HepG2 (cell line): ENCODE results near the gene PIEZO2. TPM values are rescaled to one million over a fixed set of nuclear protein-coding genes. Genes with fewer than 3 reads are reported as not detected.

Experiments
- ATAC-seq: fragments of 200-7000 bp; cut with Tn5 transposase; 3 replicates; pipeline ENCODE4 v1.9.1; 2020; ENCODE audit warnings: mild to moderate bottlenecking, moderate library complexity
- BruUV-seq: library from RNA; stranded (reverse); fragments of 400-500 nt; replicated peaks from 2 replicates; lab custom pipeline; 2021; lab: Mats Ljungman, UMichigan
- CTCF ChIA-PET: fragments of 300-600 bp; formaldehyde crosslinking; extraction: SDS; loops from one replicate; lab custom pipeline; 2021; ENCODE audit warnings: low total read pairs, inconsistent platforms, low intra/inter-chr PET ratio; lab: Yijun Ruan, JAX
- POLR2A ChIA-PET: fragments of 350-600 bp; sonication (Branson Sonifier 250); formaldehyde crosslinking; loops from one replicate; lab custom pipeline; 2020; ENCODE audit warnings: antibody characterized with exemption, inconsistent platforms; lab: Yijun Ruan, JAX
- DNase-seq: peaks from one replicate; pipeline ENCODE4 v3.0.0-alpha.2; 2015; ENCODE audit warnings: low spot score
- FAIRE-seq: peaks from 3 replicates; lab custom pipeline; 2011; peaks lifted over from hg19 to GRCh38; lab: Jason Lieb, UNC
- H2AFZ ChIP-seq: one replicate; pipeline ENCODE4 v1.6.1; 2011; ENCODE audit warnings: low read length, inconsistent platforms
- H3K27ac ChIP-seq: fragments of 300-600 bp; 3 replicates; pipeline ENCODE4 v1.8.0; 2011; ENCODE audit warnings: mixed run types, mild to moderate bottlenecking, mixed read lengths, low read length, inconsistent platforms; ENCODE audit not compliant: insufficient read depth; ENCODE audit errors: extremely low read length
- H3K27me3 ChIP-seq, 2 experiments: fragments of 200-600 bp in 1 of 2; 2 replicates in 1 of 2; 3 replicates in 1 of 2; pipeline versions ENCODE4 v1.6.0 to v1.8.0; 2011; ENCODE audit warnings: low read length in 2 of 2, mild to moderate bottlenecking in 2 of 2, moderate library complexity in 2 of 2, inconsistent platforms in 1 of 2; ENCODE audit not compliant: insufficient read depth in 2 of 2, control insufficient read depth in 1 of 2
- H3K36me3 ChIP-seq, 2 experiments: fragments of 200-600 bp in 1 of 2; replicated peaks in 1 of 2; 2 replicates in 1 of 2; 3 replicates in 1 of 2; pipeline versions ENCODE4 v1.5.1 to v1.8.0; 2011; ENCODE audit warnings: low read length in 2 of 2, inconsistent platforms in 1 of 2; ENCODE audit not compliant: insufficient read depth in 2 of 2, control insufficient read depth in 1 of 2
- H3K4me1 ChIP-seq: 2 replicates; pipeline ENCODE4 v1.5.1; 2012; ENCODE audit warnings: low read length, inconsistent platforms; ENCODE audit not compliant: insufficient read depth
- H3K4me2 ChIP-seq: 2 replicates; pipeline ENCODE4 v1.6.0; 2011; ENCODE audit warnings: low read depth, low read length, inconsistent platforms
- H3K4me3 ChIP-seq, 3 experiments: fragments of 200-600 bp in 1 of 3; sonication (generic), shearing (Covaris generic) in 1 of 3; replicated peaks in 1 of 3; 2 replicates each; pipeline ENCODE4 v1.5.1; 2011 to 2016; ENCODE audit warnings: low read length in 3 of 3, inconsistent platforms in 2 of 3, low read depth in 2 of 3, mild to moderate bottlenecking in 2 of 3, control low read depth in 1 of 3, mixed read lengths in 1 of 3; ENCODE audit not compliant: insufficient read depth in 1 of 3
- H3K79me2 ChIP-seq: one replicate; pipeline ENCODE4 v1.6.1; 2011; ENCODE audit warnings: low read length, inconsistent platforms; ENCODE audit not compliant: insufficient read depth
- H3K9ac ChIP-seq: 2 replicates; pipeline ENCODE4 v1.6.0; 2011; ENCODE audit warnings: mild to moderate bottlenecking, low read depth, low read length, inconsistent platforms; ENCODE audit not compliant: insufficient read depth
- H3K9me3 ChIP-seq: 2 replicates; pipeline ENCODE4 v1.5.1; 2012; ENCODE audit warnings: mild to moderate bottlenecking, low read length
- H4K20me1 ChIP-seq: 2 replicates; pipeline ENCODE4 v1.6.0; 2011; ENCODE audit warnings: inconsistent platforms, mild to moderate bottlenecking, low read length, moderate library complexity; ENCODE audit not compliant: insufficient read depth
- AKNA ChIP-seq: sonication (generic); formaldehyde crosslinking; IDR thresholded peaks from 2 replicates; pipeline ENCODE4 v1.4.0; 2020; ENCODE audit warnings: missing genetic modification reagents, borderline replicate concordance
- BRCA1 ChIP-seq: sonication (generic); formaldehyde crosslinking; IDR thresholded peaks from 2 replicates; pipeline ENCODE4 v1.4.0; 2020; ENCODE audit warnings: missing genetic modification reagents
- CBX1 ChIP-seq: IDR thresholded peaks from one replicate; pipeline ENCODE4 v1.6.1; 2016; ENCODE audit warnings: antibody characterized with exemption, low read depth
- FOXK1 ChIP-seq: sonication (generic); formaldehyde crosslinking; IDR thresholded peaks from 2 replicates; pipeline ENCODE4 v1.4.0; 2020; ENCODE audit warnings: low read depth, missing genetic modification reagents, borderline replicate concordance
- HIC2 ChIP-seq: sonication (generic); formaldehyde crosslinking; IDR thresholded peaks from 2 replicates; pipeline ENCODE4 v1.9.0; 2022; ENCODE audit warnings: low read depth, missing genetic modification reagents
- HNRNPH1 ChIP-seq: fragments of 200-400 bp; formaldehyde crosslinking; optimal IDR thresholded peaks from 2 replicates; pipeline ENCODE3; 2017; ENCODE audit warnings: mild to moderate bottlenecking, low read depth, low read length
- HOXD1 ChIP-seq: sonication (generic); formaldehyde crosslinking; IDR thresholded peaks from 2 replicates; pipeline ENCODE4 v1.5.0; 2020; ENCODE audit warnings: missing genetic modification reagents
- JUNB ChIP-seq: sonication (generic); formaldehyde crosslinking; IDR thresholded peaks from 2 replicates; pipeline ENCODE4 v1.8.0; 2022; ENCODE audit warnings: missing genetic modification reagents, mild to moderate bottlenecking, borderline replicate concordance
- NR3C1 ChIP-seq: sonication (generic); formaldehyde crosslinking; IDR thresholded peaks from 2 replicates; pipeline ENCODE4 v1.4.0; 2020; ENCODE audit warnings: missing genetic modification reagents
- PTBP1 ChIP-seq: fragments of 200-400 bp; formaldehyde crosslinking; IDR thresholded peaks from 2 replicates; pipeline ENCODE4 v1.6.1; 2018; ENCODE audit warnings: low read length, low read depth; ENCODE audit not compliant: poor library complexity, severe bottlenecking
- REPIN1 ChIP-seq: sonication (generic); formaldehyde crosslinking; IDR thresholded peaks from 2 replicates; pipeline ENCODE4 v1.8.0; 2022; ENCODE audit warnings: missing genetic modification reagents, low read depth, mild to moderate bottlenecking, borderline replicate concordance
- SYNCRIP ChIP-seq: fragments of 200-400 bp; formaldehyde crosslinking; IDR thresholded peaks from 2 replicates; pipeline ENCODE4 v1.6.1; 2018; ENCODE audit warnings: mild to moderate bottlenecking, low read depth, low read length; ENCODE audit not compliant: insufficient read depth
- TOPORS ChIP-seq: sonication (generic); formaldehyde crosslinking; IDR thresholded peaks from 2 replicates; pipeline ENCODE4 v1.8.0; 2023; ENCODE audit warnings: mild to moderate bottlenecking, missing genetic modification reagents
- ZEB1 ChIP-seq: IDR thresholded peaks from 2 replicates; pipeline ENCODE4 v1.6.1; 2012; ENCODE audit warnings: mild to moderate bottlenecking, low read depth, inconsistent platforms; ENCODE audit not compliant: insufficient replicate concordance
- ZFP62 ChIP-seq: sonication (generic); formaldehyde crosslinking; IDR thresholded peaks from 2 replicates; pipeline ENCODE4 v1.4.0; 2020; ENCODE audit warnings: missing genetic modification reagents
- ZNF234 ChIP-seq: sonication (generic); formaldehyde crosslinking; conservative IDR thresholded peaks from 2 replicates; pipeline ENCODE4 v1.5.1; 2020; ENCODE audit warnings: mild to moderate bottlenecking, missing genetic modification reagents
- ZNF263 ChIP-seq: sonication (generic); formaldehyde crosslinking; IDR thresholded peaks from 2 replicates; pipeline ENCODE4 v1.4.0; 2020; ENCODE audit warnings: missing genetic modification reagents
- ZNF562 ChIP-seq: sonication (generic); formaldehyde crosslinking; IDR thresholded peaks from 2 replicates; pipeline ENCODE4 v1.8.0; 2022; ENCODE audit warnings: missing genetic modification reagents, borderline replicate concordance
- ZNF607 ChIP-seq: sonication (generic); formaldehyde crosslinking; IDR thresholded peaks from 2 replicates; pipeline ENCODE4 v1.5.1; 2020; ENCODE audit warnings: missing genetic modification reagents, mild to moderate bottlenecking, borderline replicate concordance
- ZSCAN29 ChIP-seq: sonication (generic); formaldehyde crosslinking; conservative IDR thresholded peaks from 2 replicates; pipeline ENCODE4 v1.4.0; 2020; ENCODE audit warnings: mild to moderate bottlenecking, missing genetic modification reagents
- WGBS: methylation state at CpG from one replicate; pipeline ENCODE4 v1.1.6; 2017; ENCODE audit warnings: low lambda C conversion rate; 5-methylcytosine and 5-hydroxymethylcytosine counted together
- in situ Hi-C: cut with HindIII; loops from 2 replicates; pipeline ENCODE4 v1.10.0; 2017; ENCODE audit warnings: low pct_unique_long_range_greater_than_20kb; ENCODE audit not compliant: extremely low pct_ligation_motif_present
- intact Hi-C: fragments of 100-400 bp; cut with micrococcal nuclease; formaldehyde crosslinking; loops from one replicate; pipeline ENCODE4 v1.10.0; 2022; ENCODE audit not compliant: unreplicated experiment
- polyA plus RNA-seq, 8 experiments: library from polyadenylated mRNA; depleted of rRNA in 3 of 8; stranded (reverse) in 7 of 8; unstranded in 1 of 8; fragments of >200 nt; fragmentation: Illumina TruSeq in 4 of 8; extraction: Trizol in 4 of 8; gene quantifications; 2 replicates each; pipeline versions ENCODE4 v1.2.1 to v1.2.3, GENCODE V29; 2011 to 2016; ENCODE audit warnings: low read depth in 4 of 8, missing spikeins in 1 of 8, mixed read lengths in 1 of 8; ENCODE audit not compliant: insufficient read depth in 1 of 8
- total RNA-seq, 5 experiments: library from RNA; depleted of rRNA; stranded (reverse); fragments of >200 nt; fragmentation: Illumina TruSeq; extraction: Trizol; gene quantifications; 2 replicates each; pipeline ENCODE4 v1.2.3, GENCODE V29; 2016; ENCODE audit warnings: low read depth in 1 of 5

PIEZO2 gene
- total and polyA plus RNA-seq, 2 of the 13 experiments (the other 11 are each of a cell fraction or from before 2014, with no cell fraction given): 15.2 to 27.2 TPM

GRCh38 chr18:11183637-11184036 is 34.3 kb upstream of the PIEZO2 start:
- Histone ChIP-seq H4K20me1 (no peaks in the 10 kb centered on the region), H3K4me1 (no peaks in the 10 kb centered on the region), H3K36me3 (no peaks in the 10 kb centered on the region), H3K27ac (no peak overlapping the region), H3K9me3 (no peaks in the 10 kb centered on the region), H3K4me3 (no peak overlapping the region), H3K9ac (no peak overlapping the region), H3K27me3 (peaks cover 0 to 2% of the 10 kb centered on the region in 2 experiments; a peak in 1 of 5 replicates), H3K79me2 (no peaks in the 10 kb centered on the region), H2AFZ (no peak overlapping the region), H3K4me2 (no peak overlapping the region)
- ChIA-PET POLR2A (no interaction called here), CTCF (no interaction called here)
- no TSS peak for BruUV-seq
- TF ChIP-seq REPIN1 (CRISPR knock-in tag): no peak
- no peak for TF ChIP-seq PTBP1
- no peak for TF ChIP-seq ZSCAN29
- no peak for TF ChIP-seq NR3C1 (CRISPR knock-in tag)
- TF ChIP-seq JUNB (CRISPR knock-in tag): no peak
- no peak for TF ChIP-seq HOXD1 (CRISPR knock-in tag)
- no peak for TF ChIP-seq SYNCRIP
- TF ChIP-seq TOPORS: no peak
- TF ChIP-seq ZNF607 (CRISPR knock-in tag): no peak
- TF ChIP-seq HNRNPH1: no peak
- TF ChIP-seq BRCA1 (CRISPR knock-in tag): no peak
- no peak for TF ChIP-seq ZNF263
- TF ChIP-seq ZNF234 (CRISPR knock-in tag): no peak
- TF ChIP-seq CBX1: no peak
- no peak for TF ChIP-seq ZFP62 (CRISPR knock-in tag)
- no peak for TF ChIP-seq FOXK1
- no peak for TF ChIP-seq ZNF562 (CRISPR knock-in tag)
- no peak for TF ChIP-seq HIC2 (CRISPR knock-in tag)
- no peak for TF ChIP-seq AKNA (CRISPR knock-in tag)
- TF ChIP-seq ZEB1: no peak
- DNase-seq (no peak), ATAC-seq (no peak), FAIRE-seq (no peak)
- in situ Hi-C loops: no loop called here
- intact Hi-C loops: no loop called here
- 50% methylated on average over 2 of the region's 2 CpGs for WGBS
